Mucosa of rectum (tissue), 2 donors: Measurements from ENCODE around the gene ABI1.
A peak's percentile ranks its signal among the peaks of the same experiment; 100 is the strongest.

ENCODE experiments used
- H3K27ac ChIP-seq, 2 donors: one replicate each; pipeline ENCODE4 v1.7.0; 2013; ENCODE audit warnings: inconsistent platforms in 2 of 2, low read depth in 2 of 2, low read length in 2 of 2
- H3K27me3 ChIP-seq, 2 donors: one replicate each; pipeline ENCODE4 v1.7.0; 2013; ENCODE audit warnings: low read length in 2 of 2; ENCODE audit not compliant: control insufficient read depth in 2 of 2, insufficient read depth in 2 of 2
- H3K36me3 ChIP-seq, 2 donors: one replicate each; pipeline ENCODE4 v1.7.0; 2013; ENCODE audit warnings: low read length in 2 of 2; ENCODE audit not compliant: control insufficient read depth in 2 of 2, insufficient read depth in 2 of 2
- H3K4me1 ChIP-seq, 2 donors: one replicate each; pipeline ENCODE4 v1.7.0; 2013; ENCODE audit warnings: low read length in 2 of 2, mild to moderate bottlenecking in 1 of 2; ENCODE audit not compliant: control insufficient read depth in 2 of 2, insufficient read depth in 2 of 2
- H3K4me3 ChIP-seq, 2 donors: one replicate each; pipeline ENCODE4 v1.7.0; 2013; ENCODE audit warnings: low read length in 2 of 2
- H3K9ac ChIP-seq, 2 donors: one replicate each; pipeline ENCODE4 v1.7.0; 2013; ENCODE audit warnings: low read length in 2 of 2, low read depth in 1 of 2, mild to moderate bottlenecking in 1 of 2
- H3K9me3 ChIP-seq, 2 donors: one replicate each; pipeline ENCODE4 v1.7.0; 2013; ENCODE audit warnings: low read length in 2 of 2; ENCODE audit not compliant: control insufficient read depth in 2 of 2
- donor health status: healthy.
- donor health status: Normal muscosa, but diverticular disease.

ABI1 gene

DNA sequence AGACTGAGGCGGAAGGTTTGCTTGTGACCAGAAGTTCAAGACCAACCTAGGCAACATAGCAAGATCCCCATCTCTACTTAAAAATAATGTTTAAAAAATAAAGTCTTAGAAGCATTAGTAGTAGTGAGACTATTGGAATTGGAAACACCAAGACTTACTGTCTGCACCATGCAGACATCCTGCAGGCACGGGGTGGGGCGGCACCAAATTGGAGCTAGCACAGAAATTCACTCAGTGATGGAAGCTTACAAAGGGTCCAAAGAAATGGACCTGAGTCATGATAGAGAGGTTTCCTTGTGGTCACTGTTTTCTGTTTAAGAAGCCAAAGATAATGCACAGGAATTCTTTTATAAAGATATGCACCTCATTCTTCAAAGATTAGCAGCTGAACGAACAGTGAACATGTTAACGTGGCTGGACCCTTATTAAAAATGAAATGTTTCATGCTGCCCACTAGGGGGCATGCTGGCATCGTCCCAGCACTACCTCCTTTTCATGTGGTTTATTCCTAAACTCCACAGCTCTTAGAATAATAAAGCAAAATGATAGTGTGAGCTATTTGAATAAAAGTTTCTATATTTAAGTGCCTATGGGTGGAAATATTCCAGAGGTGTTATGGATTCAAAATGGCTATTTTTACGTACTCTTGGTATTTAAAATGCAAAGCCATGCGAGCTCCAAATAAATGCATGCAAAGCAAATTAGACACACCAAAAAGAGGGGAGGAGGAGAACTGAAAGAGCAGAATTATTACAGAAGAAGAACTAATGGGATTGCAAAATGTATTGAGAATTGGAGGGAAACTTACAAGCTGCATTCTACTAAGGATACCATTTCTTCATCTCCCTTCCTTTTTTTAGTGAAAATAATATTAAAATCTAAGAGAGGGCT, 134.7 kb downstream of the ABI1 start:
- no peaks in the 10 kb centered on the region for H3K4me1 ChIP-seq
- no peaks in the 10 kb centered on the region for H3K27me3 ChIP-seq
- H3K27ac ChIP-seq: no peak overlapping the region
- no peak overlapping the region for H3K4me3 ChIP-seq
- H3K36me3 ChIP-seq: peaks cover 32 to 45% of the 10 kb centered on the region in 2 donors
- H3K9me3 ChIP-seq: no peaks in the 10 kb centered on the region
- H3K9ac ChIP-seq: no peak overlapping the region

DNA sequence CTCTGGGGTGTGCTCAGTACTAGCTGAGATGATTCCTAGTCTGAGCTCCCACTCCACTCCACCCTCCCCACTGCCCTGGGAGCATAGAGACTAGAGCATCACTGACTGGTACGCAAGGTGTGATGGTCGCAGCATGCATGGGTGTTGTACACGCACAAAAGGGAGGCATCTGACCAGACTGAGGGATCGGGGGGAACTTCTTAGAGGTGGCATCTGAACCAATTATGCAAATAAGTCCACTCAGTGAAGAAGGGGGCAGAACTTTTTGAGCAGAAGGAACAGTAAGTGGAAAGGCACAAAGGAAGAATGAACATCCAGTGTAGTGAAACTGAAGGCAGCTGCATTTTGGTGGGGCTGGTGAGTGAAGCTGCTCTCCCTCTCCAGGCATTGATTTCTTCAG, 137.7 kb downstream of the ABI1 start:
- H3K9ac ChIP-seq: no peak overlapping the region
- no peak overlapping the region for H3K27ac ChIP-seq
- no peak overlapping the region for H3K4me3 ChIP-seq
- H3K4me1 ChIP-seq: no peaks in the 10 kb centered on the region
- H3K27me3 ChIP-seq: no peaks in the 10 kb centered on the region
- no peaks in the 10 kb centered on the region for H3K9me3 ChIP-seq
- H3K36me3 ChIP-seq: peaks cover 29 to 46% of the 10 kb centered on the region in 2 donors

GRCh38 chr10:26721561-26721960, 139.2 kb downstream of the ABI1 start:
- H3K4me3 ChIP-seq: no peak overlapping the region
- H3K27me3 ChIP-seq: no peaks in the 10 kb centered on the region
- H3K36me3 ChIP-seq: peaks cover 25 to 49% of the 10 kb centered on the region in 2 donors
- no peak overlapping the region for H3K9ac ChIP-seq
- H3K4me1 ChIP-seq: no peaks in the 10 kb centered on the region
- H3K27ac ChIP-seq: no peak overlapping the region
- no peaks in the 10 kb centered on the region for H3K9me3 ChIP-seq

DNA sequence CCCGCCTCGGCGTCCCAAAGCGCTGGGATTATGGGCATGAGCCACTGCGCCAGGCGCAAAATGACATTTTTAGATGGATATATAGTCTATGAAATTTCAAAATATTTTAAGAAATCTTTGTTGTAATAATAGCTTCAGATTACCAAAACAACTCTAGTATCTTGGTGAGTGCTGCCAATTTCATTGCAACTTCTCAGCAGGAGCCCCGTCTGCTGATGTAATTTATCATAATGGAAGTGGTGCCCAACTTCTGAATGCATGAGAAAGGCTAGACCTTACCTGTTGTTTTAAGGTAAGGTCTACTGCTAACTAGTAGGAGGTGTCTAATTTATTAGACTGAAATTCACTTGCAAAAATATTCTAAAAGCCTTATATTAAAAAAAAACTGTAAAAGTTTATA, 143.3 kb downstream of the ABI1 start:
- H3K4me1 ChIP-seq: peaks cover 8 to 31% of the 10 kb centered on the region in 2 donors
- H3K36me3 ChIP-seq: peaks cover 6 to 24% of the 10 kb centered on the region in 2 donors
- H3K4me3 ChIP-seq: no peak overlapping the region
- H3K27me3 ChIP-seq: no peaks in the 10 kb centered on the region
- H3K27ac ChIP-seq: no peak overlapping the region
- no peaks in the 10 kb centered on the region for H3K9me3 ChIP-seq
- no peak overlapping the region for H3K9ac ChIP-seq

- Histone ChIP-seq H3K27me3 (no peaks in the 10 kb centered on the region), H3K4me3 (peak overlapping the region in 1 of 2 donors; percentile 20), H3K36me3 (peaks cover 12 to 14% of the 10 kb centered on the region in 2 donors), H3K9me3 (no peaks in the 10 kb centered on the region), H3K9ac (no peak overlapping the region), H3K27ac (peak overlapping the region; percentile 65 to 75), H3K4me1 (peaks cover 8 to 42% of the 10 kb centered on the region in 2 donors)
Measured at GRCh38 chr10:26715137-26715487, 145.6 kb downstream of the ABI1 start.

DNA sequence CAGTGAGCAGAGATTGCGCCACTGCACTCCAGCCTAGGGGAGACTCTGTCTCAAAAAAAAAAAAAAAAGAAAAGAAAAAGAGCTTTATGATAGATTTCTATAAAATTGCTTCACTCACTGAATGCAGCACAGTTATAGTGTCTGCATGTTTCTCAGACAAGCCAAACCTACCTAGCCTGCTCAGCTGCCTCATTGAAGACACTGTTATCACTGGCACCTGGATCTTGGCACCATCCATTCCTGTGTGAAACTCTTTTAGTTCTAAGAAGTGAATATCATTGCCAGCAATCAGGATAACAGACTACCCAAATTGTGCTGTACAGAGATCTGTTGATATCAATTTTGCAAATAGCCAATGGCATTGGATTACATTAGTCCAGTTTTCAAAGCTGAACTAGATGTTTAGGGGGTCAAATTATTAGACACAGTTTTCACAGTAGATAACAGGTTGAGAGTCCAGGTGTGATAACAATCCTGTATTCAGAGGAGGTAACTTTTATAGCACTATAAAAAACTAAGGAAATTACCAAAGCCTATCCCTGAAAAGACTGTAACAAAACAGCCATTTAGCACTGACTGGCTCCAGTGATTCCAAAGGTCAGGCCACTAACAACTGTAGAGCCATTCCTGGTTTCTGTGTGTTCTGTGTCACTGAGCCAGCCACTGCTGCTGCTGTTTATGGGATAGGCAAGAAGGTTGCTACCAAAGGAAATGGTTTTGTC, 146.2 kb downstream of the ABI1 start:
- H3K36me3 ChIP-seq: peaks cover 10 to 12% of the 10 kb centered on the region in 2 donors
- H3K27me3 ChIP-seq: no peaks in the 10 kb centered on the region
- H3K9me3 ChIP-seq: no peaks in the 10 kb centered on the region
- no peak overlapping the region for H3K9ac ChIP-seq
- H3K4me3 ChIP-seq: peak overlapping the region; percentile 21 to 48
- H3K4me1 ChIP-seq: peaks cover 8 to 42% of the 10 kb centered on the region in 2 donors
- H3K27ac ChIP-seq: peak overlapping the region; percentile 84 to 86

- Histone ChIP-seq H3K27ac (no peak overlapping the region), H3K9ac (no peak overlapping the region), H3K4me1 (peaks cover 8 to 40% of the 10 kb centered on the region in 2 donors), H3K9me3 (no peaks in the 10 kb centered on the region), H3K27me3 (no peaks in the 10 kb centered on the region), H3K36me3 (peaks cover 21 to 30% of the 10 kb centered on the region in 2 donors), H3K4me3 (no peak overlapping the region)
Measured at GRCh38 chr10:26711324-26711723, 149.4 kb downstream of the ABI1 start.

- no peak overlapping the region for H3K4me3 ChIP-seq
- peaks cover 31% of the 10 kb centered on the region in 2 donors for H3K36me3 ChIP-seq
- H3K4me1 ChIP-seq: peaks cover 0 to 7% of the 10 kb centered on the region in 2 donors
- no peaks in the 10 kb centered on the region for H3K27me3 ChIP-seq
- no peak overlapping the region for H3K27ac ChIP-seq
- H3K9me3 ChIP-seq: no peaks in the 10 kb centered on the region
- H3K9ac ChIP-seq: no peak overlapping the region
Measured at GRCh38 chr10:26706936-26707335, 153.8 kb downstream of the ABI1 start.

- peaks cover 26 to 31% of the 10 kb centered on the region in 2 donors for H3K36me3 ChIP-seq
- no peaks in the 10 kb centered on the region for H3K27me3 ChIP-seq
- no peaks in the 10 kb centered on the region for H3K9me3 ChIP-seq
- H3K4me3 ChIP-seq: no peak overlapping the region
- H3K9ac ChIP-seq: no peak overlapping the region
- peaks cover 6 to 9% of the 10 kb centered on the region in 2 donors for H3K4me1 ChIP-seq
- H3K27ac ChIP-seq: no peak overlapping the region
Measured at GRCh38 chr10:26706206-26706605, 154.6 kb downstream of the ABI1 start.

DNA sequence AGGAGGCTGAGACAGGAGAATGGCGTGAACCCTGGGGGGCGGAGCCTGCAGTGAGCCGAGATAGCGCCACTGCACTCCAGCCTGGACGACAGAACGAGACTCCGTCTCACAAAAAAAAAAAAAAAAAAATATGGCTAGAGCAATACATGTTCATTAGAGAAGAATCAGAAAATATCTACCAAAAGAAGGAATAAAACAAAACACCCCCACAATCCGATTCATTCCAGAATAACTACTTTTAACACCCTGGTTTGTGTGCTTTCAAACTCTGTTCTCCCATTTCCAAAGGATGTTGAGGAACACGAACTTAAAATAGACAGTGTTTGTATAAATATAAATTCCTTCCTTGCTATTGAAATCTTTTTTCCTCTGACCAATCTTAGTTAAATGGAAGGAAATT, 156.8 kb downstream of the ABI1 start:
- H3K27ac ChIP-seq: no peak overlapping the region
- H3K4me3 ChIP-seq: no peak overlapping the region
- H3K36me3 ChIP-seq: peaks cover 22 to 28% of the 10 kb centered on the region in 2 donors
- no peaks in the 10 kb centered on the region for H3K9me3 ChIP-seq
- no peaks in the 10 kb centered on the region for H3K27me3 ChIP-seq
- H3K4me1 ChIP-seq: peaks cover 9 to 15% of the 10 kb centered on the region in 2 donors
- H3K9ac ChIP-seq: no peak overlapping the region
